ENCODE data around the gene EGFR.

- TF ChIP-seq, protein P1, sequence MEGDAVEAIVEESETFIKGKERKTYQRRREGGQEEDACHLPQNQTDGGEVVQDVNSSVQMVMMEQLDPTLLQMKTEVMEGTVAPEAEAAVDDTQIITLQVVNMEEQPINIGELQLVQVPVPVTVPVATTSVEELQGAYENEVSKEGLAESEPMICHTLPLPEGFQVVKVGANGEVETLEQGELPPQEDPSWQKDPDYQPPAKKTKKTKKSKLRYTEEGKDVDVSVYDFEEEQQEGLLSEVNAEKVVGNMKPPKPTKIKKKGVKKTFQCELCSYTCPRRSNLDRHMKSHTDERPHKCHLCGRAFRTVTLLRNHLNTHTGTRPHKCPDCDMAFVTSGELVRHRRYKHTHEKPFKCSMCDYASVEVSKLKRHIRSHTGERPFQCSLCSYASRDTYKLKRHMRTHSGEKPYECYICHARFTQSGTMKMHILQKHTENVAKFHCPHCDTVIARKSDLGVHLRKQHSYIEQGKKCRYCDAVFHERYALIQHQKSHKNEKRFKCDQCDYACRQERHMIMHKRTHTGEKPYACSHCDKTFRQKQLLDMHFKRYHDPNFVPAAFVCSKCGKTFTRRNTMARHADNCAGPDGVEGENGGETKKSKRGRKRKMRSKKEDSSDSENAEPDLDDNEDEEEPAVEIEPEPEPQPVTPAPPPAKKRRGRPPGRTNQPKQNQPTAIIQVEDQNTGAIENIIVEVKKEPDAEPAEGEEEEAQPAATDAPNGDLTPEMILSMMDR (conservative IDR thresholded peaks at IDR 0.05; ENCODE audit: low read length) = no peak
- TF ChIP-seq EZH2phosphoT487 (IDR thresholded peaks at IDR 0.05; ENCODE audit: borderline replicate concordance) = no peak
These were observed 23.0 kb upstream of the EGFR start for GRCh38 chr7:54995610-54996363.

Data from Loucy (cell line).